ENCODE data around the gene LAPTM5. TPM values are rescaled to one million over a fixed set of nuclear protein-coding genes. Genes with fewer than 3 reads are reported as not detected.

LAPTM5 gene
- total RNA-seq, 1 experiment from 2014 or later = 1.5 TPM

- TF ChIP-seq REST (IDR thresholded peaks at IDR 0.05; ENCODE audit: low read depth) (no peak), SRF (IDR thresholded peaks at IDR 0.05; ENCODE audit: low read depth) (no peak), MAX (IDR thresholded peaks at IDR 0.05) (no peak), ZBTB33 (IDR thresholded peaks at IDR 0.05; ENCODE audit: extremely low read depth, insufficient replicate concordance, low read length) (no peak), POLR2A (IDR thresholded peaks at IDR 0.05; ENCODE audit: borderline replicate concordance, extremely low read depth, insufficient read depth, insufficient read length) (no peak), RAD21 (IDR thresholded peaks at IDR 0.05; ENCODE audit: low read depth) (no peak)
Observed at GRCh38 chr1:30716646-30717045, 40.9 kb downstream of the LAPTM5 start (continued).

- Histone ChIP-seq H3K27me3 (ENCODE audit: insufficient read depth, low read length) (no peaks in the 10 kb centered on the region), H2AFZ (ENCODE audit: low read depth, low read length, poor library complexity, severe bottlenecking) (no peak overlapping the region), H3K9ac (ENCODE audit: low read length) (no peak overlapping the region), H3K36me3 (ENCODE audit: control insufficient read depth in 1 of 2, insufficient read depth in 2 of 2, low read length in 2 of 2) (no peaks in the 10 kb centered on the region), H3K9me2 (ENCODE audit: insufficient read depth) (no peaks in the 10 kb centered on the region), H4K20me1 (ENCODE audit: insufficient read depth) (no peaks in the 10 kb centered on the region), H3K9me3 (ENCODE audit: control insufficient read depth in 1 of 2, insufficient read depth in 1 of 2, low read depth in 1 of 2, low read length in 2 of 2) (peaks cover 0 to 7% of the 10 kb centered on the region in 2 experiments; a peak in 1 of 4 replicates), H3K79me2 (ENCODE audit: insufficient read depth, low read length) (no peaks in the 10 kb centered on the region), H3K4me2 (ENCODE audit: low read length) (no peak overlapping the region), H3K27ac (ENCODE audit: low read depth, low read length) (no peak overlapping the region), H3K4me1 (ENCODE audit: control insufficient read depth in 1 of 2, insufficient read depth in 2 of 2, low read length in 2 of 2) (peaks cover 10 to 26% of the 10 kb centered on the region in 2 experiments), H3K4me3 (replicated peaks in 1 of 2; ENCODE audit: low read depth in 1 of 2, low read length in 2 of 2) (no peak overlapping the region)
- CTCF ChIA-PET = interaction anchor here (1.1 kb wide), 1 partner anchor 64 kb away, joined by 3 read pairs; no protein-coding TSS in a partner anchor
- BruUV-seq (replicated peaks) = no TSS peak
- POLR2A ChIA-PET = interaction anchor here (1.0 kb wide), 1 partner anchor 31 kb away, joined by 4 read pairs; no protein-coding TSS in a partner anchor
- DNase-seq (ENCODE audit: low read depth, low spot score) (no peak), ATAC-seq (no peak)
- TF ChIP-seq SP1 (IDR thresholded peaks at IDR 0.05; ENCODE audit: low read depth) (no peak), ELF1 (IDR thresholded peaks at IDR 0.05; ENCODE audit: borderline replicate concordance, low read depth) (no peak), ZBTB33 (IDR thresholded peaks at IDR 0.05; ENCODE audit: extremely low read depth, insufficient replicate concordance, low read length) (no peak), TCF7L2 (IDR thresholded peaks at IDR 0.05; ENCODE audit: borderline replicate concordance, extremely low read depth, insufficient read depth, insufficient read length) (no peak), CEBPB (IDR thresholded peaks at IDR 0.05; ENCODE audit: low read depth) (no peak), EZH2phosphoT487 (IDR thresholded peaks at IDR 0.05; ENCODE audit: borderline replicate concordance) (no peak), SIN3A (IDR thresholded peaks at IDR 0.05; ENCODE audit: low read depth) (no peak), POLR2A (IDR thresholded peaks at IDR 0.05; ENCODE audit: borderline replicate concordance, extremely low read depth, insufficient read depth, insufficient read length) (no peak), SRF (IDR thresholded peaks at IDR 0.05; ENCODE audit: low read depth) (no peak), CBX3 (IDR thresholded peaks at IDR 0.05; ENCODE audit: low read depth) (no peak), RAD21 (IDR thresholded peaks at IDR 0.05; ENCODE audit: low read depth) (no peak), EZH2 (IDR thresholded peaks at IDR 0.05) (no peak)
- RAD21 ChIA-PET (ENCODE audit: low non-redundant PET in 1 of 2, low total read pairs in 2 of 2, uncharacterized antibody in 2 of 2, unreplicated experiment in 2 of 2) = no interaction called here
- intact Hi-C loops (cut with micrococcal nuclease) = no loop called here
Observed at GRCh38 chr1:30715886-30716285, 41.7 kb downstream of the LAPTM5 start.

All from HCT116 (cell line).